Body of pancreas (tissue), 4 donors: ENCODE measurements around the gene SLC1A2. TPM values are rescaled to one million over a fixed set of nuclear protein-coding genes. Genes with fewer than 3 reads are reported as not detected.

Experiments used
- ATAC-seq: fragments of 150-250 bp; one replicate; pipeline ENCODE4 v1.9.1; 2016
- DNase-seq, 4 donors: peaks; one replicate each; pipeline ENCODE4 v3.0.0-alpha.2; 2019
- H3K27ac ChIP-seq, 4 donors: fragments of 200-600 bp; sonication (generic); 1 replicate in 3 of 4; 2 replicates in 1 of 4; pipeline versions ENCODE4 v1.5.1 to v1.6.1; 2016 to 2019; ENCODE audit warnings: mild to moderate bottlenecking in 1 of 4, mixed read lengths in 1 of 4, moderate library complexity in 1 of 4
- H3K27me3 ChIP-seq, 2 donors: fragments of 200-600 bp; sonication (generic); one replicate each; pipeline ENCODE4 v1.6.0; 2016; ENCODE audit warnings: mild to moderate bottlenecking in 1 of 2
- H3K36me3 ChIP-seq, 2 donors: fragments of 200-600 bp; sonication (generic); replicated peaks in 1 of 2; 2 replicates each; pipeline ENCODE4 v1.5.1; 2016; ENCODE audit warnings: low read depth in 2 of 2; ENCODE audit not compliant: insufficient read depth in 1 of 2
- H3K4me1 ChIP-seq: fragments of 200-600 bp; sonication (generic); one replicate; pipeline ENCODE4 v1.6.0; 2016
- H3K4me3 ChIP-seq, 2 donors: fragments of 200-600 bp; sonication (generic); 1 replicate in 1 of 2; 2 replicates in 1 of 2; pipeline ENCODE4 v1.5.1; 2016 to 2019
- H3K9me3 ChIP-seq, 3 donors: fragments of 200-600 bp; sonication (generic); 1 replicate in 2 of 3; 2 replicates in 1 of 3; pipeline ENCODE4 v1.5.1; 2016
- CTCF ChIP-seq, 7 experiments: fragments of 450-650 bp in 4 of 7; fragments of 200-600 bp in 3 of 7; sonication (generic) in 3 of 7; IDR thresholded peaks; one replicate each; pipeline ENCODE4 v1.5.1; 2016 to 2019; ENCODE audit warnings: antibody characterized with exemption in 7 of 7
- POLR2A ChIP-seq, 3 donors: fragments of 450-650 bp; IDR thresholded peaks; one replicate each; pipeline ENCODE4 v1.6.1; 2016; ENCODE audit warnings: antibody characterized with exemption in 3 of 3, mild to moderate bottlenecking in 2 of 3
- WGBS, 2 donors: methylation state at CpG; one replicate each; pipeline ENCODE4 v1.1.5; 2017; 5-methylcytosine and 5-hydroxymethylcytosine counted together
- intact Hi-C: fragments of 100-400 bp; cut with DNase I; formaldehyde crosslinking; loops from one replicate; pipeline ENCODE4 v1.15.1; 2023
- total RNA-seq, 2 donors: library from RNA; depleted of rRNA; stranded (reverse); fragments of >200 nt; gene quantifications; one replicate each; pipeline ENCODE4 v1.1.0, GENCODE V29; 2016

SLC1A2 gene
- total RNA-seq, 2 donors from 2014 or later, result 23.1 to 73.7 TPM

- Histone ChIP-seq H3K4me1 (peaks cover 26% of the 10 kb centered on the region), H3K27ac (no peak overlapping the region), H3K9me3 (no peaks in the 10 kb centered on the region), H3K4me3 (peak overlapping the region in 1 of 2 donors; percentile 42), H3K27me3 (peaks cover 0 to 29% of the 10 kb centered on the region in 2 donors), H3K36me3 (no peaks in the 10 kb centered on the region)
- TF ChIP-seq CTCF (IDR thresholded peaks at IDR 0.05) (no peak), POLR2A (IDR thresholded peaks at IDR 0.05) (no peak)
- DNase-seq (peak in 2 of 4 donors; percentile 34 to 41), ATAC-seq (peak; percentile 38)
- WGBS, 2 donors, result 6 to 8% methylated on average over 32 to 68 of the region's 69 CpGs
- intact Hi-C loops, result no loop called here
These were observed 825 bp downstream of the SLC1A2 start for GRCh38 chr11:35418282-35419183.

GRCh38 chr11:35415487-35415886, 3.9 kb downstream of the SLC1A2 start:
- 82 to 85% methylated on average over 2 of the region's 2 CpGs for WGBS, 2 donors
- intact Hi-C loops, result no loop called here
- DNase-seq (no peak), ATAC-seq (no peak)
- Histone ChIP-seq H3K27ac (no peak overlapping the region), H3K9me3 (no peaks in the 10 kb centered on the region), H3K27me3 (peaks cover 0 to 23% of the 10 kb centered on the region in 2 donors), H3K4me3 (no peak overlapping the region), H3K4me1 (peaks cover 25% of the 10 kb centered on the region), H3K36me3 (no peaks in the 10 kb centered on the region)
- TF ChIP-seq CTCF (IDR thresholded peaks at IDR 0.05) (no peak), POLR2A (IDR thresholded peaks at IDR 0.05) (no peak)

GRCh38 chr11:35414776-35415175, 4.6 kb downstream of the SLC1A2 start:
- H3K36me3 ChIP-seq, result no peaks in the 10 kb centered on the region
- H3K27ac ChIP-seq, result no peak overlapping the region
- no peaks in the 10 kb centered on the region for H3K9me3 ChIP-seq
- peaks cover 0 to 16% of the 10 kb centered on the region in 2 donors for H3K27me3 ChIP-seq
- intact Hi-C loops, result no loop called here
- DNase-seq, result no peak
- H3K4me3 ChIP-seq, result no peak overlapping the region
- ATAC-seq, result no peak
- TF ChIP-seq CTCF (IDR thresholded peaks at IDR 0.05) (no peak), POLR2A (IDR thresholded peaks at IDR 0.05) (no peak)
- peaks cover 18% of the 10 kb centered on the region for H3K4me1 ChIP-seq
- 42 to 44% methylated on average over 2 of the region's 2 CpGs for WGBS, 2 donors

GRCh38 chr11:35414311-35414710, 5.0 kb downstream of the SLC1A2 start:
- intact Hi-C loops, result no loop called here
- DNase-seq (no peak), ATAC-seq (no peak)
- Histone ChIP-seq H3K9me3 (no peaks in the 10 kb centered on the region), H3K4me1 (peaks cover 13% of the 10 kb centered on the region), H3K27me3 (peaks cover 0 to 12% of the 10 kb centered on the region in 2 donors), H3K36me3 (no peaks in the 10 kb centered on the region), H3K4me3 (no peak overlapping the region), H3K27ac (no peak overlapping the region)
- no peak for TF ChIP-seq POLR2A (IDR thresholded peaks at IDR 0.05)
- no peak for TF ChIP-seq CTCF (IDR thresholded peaks at IDR 0.05)
- WGBS, 2 donors, result 80 to 82% methylated on average over 6 of the region's 6 CpGs
